GM12878 (cell line): ENCODE measurements around the gene CYB5R2. TPM values are rescaled to one million over a fixed set of nuclear protein-coding genes. Genes with fewer than 3 reads are reported as not detected.

Experiments used
- ATAC-seq: fragments of 200-7000 bp; cut with Tn5 transposase; 3 replicates; pipeline ENCODE4 v1.9.1; 2020; ENCODE audit warnings: mild to moderate bottlenecking, moderate library complexity
- BruUV-seq: library from RNA; stranded (reverse); fragments of 400-500 nt; replicated peaks from 2 replicates; lab custom pipeline; 2021; lab: Mats Ljungman, UMichigan
- CTCF ChIA-PET: fragments of 300-600 bp; sonication (Branson Sonifier 250); formaldehyde crosslinking; extraction: SDS; loops from one replicate; lab custom pipeline; 2021; ENCODE audit warnings: inconsistent platforms; lab: Yijun Ruan, JAX
- POLR2A ChIA-PET: fragments of 350-600 bp; formaldehyde crosslinking; extraction: SDS; loops from one replicate; lab custom pipeline; 2021; ENCODE audit warnings: inconsistent platforms; lab: Charles Lee
- RAD21 ChIA-PET: fragments of 300-600 bp; sonication (Branson Sonifier 250); formaldehyde crosslinking; loops from one replicate; lab custom pipeline; 2023; ENCODE audit warnings: antibody characterized with exemption; ENCODE audit not compliant: unreplicated experiment; lab: Charles Lee
- SMC1A ChIA-PET: fragments of 300-600 bp; sonication (Branson Sonifier 250); formaldehyde crosslinking; loops from one replicate; lab custom pipeline; 2023; ENCODE audit not compliant: unreplicated experiment, uncharacterized antibody; lab: Charles Lee
- DNase-seq: peaks from one replicate; pipeline ENCODE4 v3.0.0-alpha.2; 2011; ENCODE audit warnings: low read depth, low spot score
- FAIRE-seq: peaks from 3 replicates; lab custom pipeline; 2011; peaks lifted over from hg19 to GRCh38; lab: Jason Lieb, UNC
- H2AFZ ChIP-seq: 2 replicates; pipeline ENCODE4 v1.6.0; 2011; ENCODE audit warnings: low read depth, low read length, control low read depth; ENCODE audit not compliant: control insufficient read depth
- H3K27ac ChIP-seq: 2 replicates; pipeline ENCODE4 v1.5.1; 2011; ENCODE audit warnings: control low read depth; ENCODE audit not compliant: control insufficient read depth, insufficient read depth
- H3K27me3 ChIP-seq, 2 experiments: replicated peaks in 1 of 2; 2 replicates each; pipeline versions ENCODE4 v1.6.0 to v1.6.1; 2011; ENCODE audit warnings: low read length in 1 of 2; ENCODE audit not compliant: control insufficient read depth in 2 of 2, insufficient read depth in 2 of 2
- H3K36me3 ChIP-seq, 2 experiments: 2 replicates each; pipeline ENCODE4 v1.5.1; 2011; ENCODE audit warnings: low read length in 1 of 2; ENCODE audit not compliant: control insufficient read depth in 2 of 2, insufficient read depth in 2 of 2
- H3K4me1 ChIP-seq: 2 replicates; pipeline ENCODE4 v1.6.1; 2011; ENCODE audit warnings: mild to moderate bottlenecking, low read length, moderate library complexity, mixed read lengths; ENCODE audit not compliant: control insufficient read depth, insufficient read depth
- H3K4me2 ChIP-seq: 2 replicates; pipeline ENCODE4 v1.6.0; 2011; ENCODE audit warnings: control low read depth; ENCODE audit not compliant: control insufficient read depth, insufficient read depth
- H3K4me3 ChIP-seq: fragments of 200-600 bp; sonication (generic); 2 replicates; pipeline ENCODE4 v1.5.1; 2016
- H3K79me2 ChIP-seq: 2 replicates; pipeline ENCODE4 v1.6.0; 2011; ENCODE audit warnings: low read length; ENCODE audit not compliant: control insufficient read depth, insufficient read depth
- H3K9ac ChIP-seq: 2 replicates; pipeline ENCODE4 v1.8.0; 2011; ENCODE audit warnings: low read length, control low read depth, mixed read lengths; ENCODE audit not compliant: control insufficient read depth, insufficient read depth
- H3K9me3 ChIP-seq: replicated peaks from 3 replicates; pipeline ENCODE4 v1.5.1; 2011; ENCODE audit warnings: mild to moderate bottlenecking, low read length; ENCODE audit not compliant: control insufficient read depth, insufficient read depth
- H4K20me1 ChIP-seq: 2 replicates; pipeline ENCODE4 v1.6.0; 2011; ENCODE audit not compliant: control insufficient read depth, insufficient read depth
- BACH1 ChIP-seq: fragments of 450-650 bp; IDR thresholded peaks from 2 replicates; pipeline ENCODE4 v1.6.1; 2017; ENCODE audit warnings: mild to moderate bottlenecking, borderline replicate concordance
- CBX3 ChIP-seq: fragments of 200-600 bp; sonication (generic); IDR thresholded peaks from 2 replicates; pipeline ENCODE4 v1.6.1; 2016; ENCODE audit warnings: low read depth, borderline replicate concordance
- HDAC6 ChIP-seq: fragments of 200-600 bp; sonication (generic); IDR thresholded peaks from one replicate; pipeline ENCODE4 v1.8.0; 2017; ENCODE audit warnings: antibody characterized with exemption; ENCODE audit not compliant: unreplicated experiment
- HDGF ChIP-seq: fragments of 450-650 bp; IDR thresholded peaks from 2 replicates; pipeline ENCODE4 v1.6.1; 2016; ENCODE audit warnings: antibody characterized with exemption
- KAT2A ChIP-seq: conservative IDR thresholded peaks from 2 replicates; pipeline ENCODE4 v1.6.1; 2011; ENCODE audit warnings: low read depth, low read length; ENCODE audit not compliant: control insufficient read depth
- NR2C1 ChIP-seq: fragments of 450-650 bp; IDR thresholded peaks from 2 replicates; pipeline ENCODE4 v1.6.1; 2017; ENCODE audit warnings: antibody characterized with exemption, mild to moderate bottlenecking, moderate library complexity
- SIX5 ChIP-seq: IDR thresholded peaks from 2 replicates; pipeline ENCODE4 v1.6.1; 2011; ENCODE audit warnings: mild to moderate bottlenecking, low read depth, low read length, moderate library complexity; ENCODE audit not compliant: severe bottlenecking
- TAF1 ChIP-seq: IDR thresholded peaks from 2 replicates; pipeline ENCODE4 v1.6.1; 2011; ENCODE audit warnings: mild to moderate bottlenecking, low read depth, low read length, borderline replicate concordance
- WGBS: methylation state at CpG from one replicate; pipeline ENCODE4 v1.1.6; 2016; ENCODE audit warnings: low lambda C conversion rate; ENCODE audit not compliant: insufficient replicate concordance, insufficient coverage; ENCODE audit errors: missing lambda C conversion rate; 5-methylcytosine and 5-hydroxymethylcytosine counted together
- in situ Hi-C: fragments of 300-500 bp; cut with MboI; formaldehyde crosslinking; loops from 9 replicates; pipeline ENCODE4 v1.14.3; 2018; ENCODE audit warnings: mixed read lengths
- intact Hi-C: fragments of 100-400 bp; cut with micrococcal nuclease; formaldehyde crosslinking; loops from one replicate; pipeline ENCODE4 v1.14.2; 2022; ENCODE audit not compliant: unreplicated experiment
- polyA plus RNA-seq, 11 experiments: library from polyadenylated mRNA; depleted of rRNA in 4 of 11; unstranded in 6 of 11; stranded (reverse) in 5 of 11; fragments of >200 nt; fragmentation: Nextera tagmentation in 4 of 11; fragmentation: Illumina TruSeq in 1 of 11; extraction: Ambion mirVana in 4 of 11; extraction: Trizol in 1 of 11; gene quantifications; 1 replicate in 1 of 11; 2 replicates in 10 of 11; pipeline versions ENCODE4 v1.2.1 to v1.2.3, GENCODE V29; 2011 to 2016; ENCODE audit warnings: inconsistent platforms in 2 of 11, missing spikeins in 2 of 11, low read depth in 1 of 11
- total RNA-seq, 4 experiments: library from RNA; depleted of rRNA in 3 of 4; stranded (reverse); fragments of >200 nt in 3 of 4; fragmentation: Illumina TruSeq in 1 of 4; extraction: Trizol in 1 of 4; gene quantifications; 2 replicates each; pipeline versions ENCODE4 v1.2.1 to v1.2.3, GENCODE V29; 2013 to 2021
- TF ChIP-seq, protein P1 (sequence below): IDR thresholded peaks from 2 replicates; pipeline ENCODE4 v1.6.1; 2012; ENCODE audit warnings: mild to moderate bottlenecking, low read depth, low read length
- TF ChIP-seq, protein P2 (sequence below), 3 experiments: IDR thresholded peaks in 2 of 3; conservative IDR thresholded peaks in 1 of 3; 2 replicates each; pipeline ENCODE4 v1.5.1; 2011; ENCODE audit warnings: low read depth in 3 of 3, low read length in 3 of 3, mild to moderate bottlenecking in 3 of 3, control low read depth in 2 of 3, moderate library complexity in 2 of 3, inconsistent platforms in 1 of 3, mixed read lengths in 1 of 3; ENCODE audit not compliant: control insufficient read depth in 2 of 3, insufficient read depth in 1 of 3; ENCODE audit errors: extremely low read depth in 1 of 3
- TF ChIP-seq, protein P3 (sequence below): fragments of 450-650 bp; IDR thresholded peaks from 2 replicates; pipeline ENCODE4 v1.6.1; 2018; ENCODE audit warnings: borderline replicate concordance, mild to moderate bottlenecking; ENCODE audit not compliant: partially characterized antibody

Gene CYB5R2
- total and polyA plus RNA-seq, 10 of the 15 experiments (the other 5 are each of a cell fraction or from before 2014, with no cell fraction given) = 21.0 to 111 (median 70.4) TPM

DNA sequence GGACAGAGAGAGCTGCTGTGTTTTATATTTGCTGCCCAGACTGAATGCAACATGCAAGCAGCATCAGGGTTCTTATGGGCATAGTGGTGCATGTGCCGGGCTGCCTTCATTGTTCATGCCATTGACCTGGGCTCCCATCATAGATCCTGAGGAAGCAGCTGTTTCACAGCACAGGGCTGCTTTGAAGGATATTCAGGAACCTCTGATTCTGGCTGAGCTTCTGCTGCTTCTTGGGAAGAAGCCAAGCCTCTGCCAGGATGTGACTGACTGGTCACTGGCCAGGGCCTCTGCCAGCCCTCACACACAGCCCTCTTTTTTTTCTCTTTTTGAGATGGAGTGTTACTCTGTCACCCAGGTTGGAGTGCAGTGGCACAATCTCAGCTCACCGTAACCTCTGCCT is 43.3 kb downstream of the CYB5R2 start:
- no peak for FAIRE-seq
- Histone ChIP-seq H3K4me1 (no peaks in the 10 kb centered on the region), H2AFZ (no peak overlapping the region), H3K4me3 (no peak overlapping the region), H3K79me2 (no peaks in the 10 kb centered on the region), H3K27ac (no peak overlapping the region), H3K4me2 (no peak overlapping the region), H3K9ac (no peak overlapping the region), H3K36me3 (peaks cover 12 to 42% of the 10 kb centered on the region in 2 experiments), H3K9me3 (no peaks in the 10 kb centered on the region), H4K20me1 (no peaks in the 10 kb centered on the region; the same call in 1 of the 2 replicates), H3K27me3 (no peaks in the 10 kb centered on the region)
- no peak for DNase-seq
- POLR2A ChIA-PET = no interaction called here
- RAD21 ChIA-PET = no interaction called here
- CTCF ChIA-PET = interaction anchor here (1.2 to 1.8 kb wide), 2 partner anchors 9 to 13 kb away, joined by 4 read pairs; no protein-coding TSS in a partner anchor
- TF ChIP-seq NR2C1 (no peak), HDGF (no peak), CBX3 (no peak), KAT2A (no peak), BACH1 (no peak), TAF1 (no peak), SIX5 (no peak), HDAC6 (no peak)
- TF ChIP-seq, protein P1, sequence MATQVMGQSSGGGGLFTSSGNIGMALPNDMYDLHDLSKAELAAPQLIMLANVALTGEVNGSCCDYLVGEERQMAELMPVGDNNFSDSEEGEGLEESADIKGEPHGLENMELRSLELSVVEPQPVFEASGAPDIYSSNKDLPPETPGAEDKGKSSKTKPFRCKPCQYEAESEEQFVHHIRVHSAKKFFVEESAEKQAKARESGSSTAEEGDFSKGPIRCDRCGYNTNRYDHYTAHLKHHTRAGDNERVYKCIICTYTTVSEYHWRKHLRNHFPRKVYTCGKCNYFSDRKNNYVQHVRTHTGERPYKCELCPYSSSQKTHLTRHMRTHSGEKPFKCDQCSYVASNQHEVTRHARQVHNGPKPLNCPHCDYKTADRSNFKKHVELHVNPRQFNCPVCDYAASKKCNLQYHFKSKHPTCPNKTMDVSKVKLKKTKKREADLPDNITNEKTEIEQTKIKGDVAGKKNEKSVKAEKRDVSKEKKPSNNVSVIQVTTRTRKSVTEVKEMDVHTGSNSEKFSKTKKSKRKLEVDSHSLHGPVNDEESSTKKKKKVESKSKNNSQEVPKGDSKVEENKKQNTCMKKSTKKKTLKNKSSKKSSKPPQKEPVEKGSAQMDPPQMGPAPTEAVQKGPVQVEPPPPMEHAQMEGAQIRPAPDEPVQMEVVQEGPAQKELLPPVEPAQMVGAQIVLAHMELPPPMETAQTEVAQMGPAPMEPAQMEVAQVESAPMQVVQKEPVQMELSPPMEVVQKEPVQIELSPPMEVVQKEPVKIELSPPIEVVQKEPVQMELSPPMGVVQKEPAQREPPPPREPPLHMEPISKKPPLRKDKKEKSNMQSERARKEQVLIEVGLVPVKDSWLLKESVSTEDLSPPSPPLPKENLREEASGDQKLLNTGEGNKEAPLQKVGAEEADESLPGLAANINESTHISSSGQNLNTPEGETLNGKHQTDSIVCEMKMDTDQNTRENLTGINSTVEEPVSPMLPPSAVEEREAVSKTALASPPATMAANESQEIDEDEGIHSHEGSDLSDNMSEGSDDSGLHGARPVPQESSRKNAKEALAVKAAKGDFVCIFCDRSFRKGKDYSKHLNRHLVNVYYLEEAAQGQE = no peak
- TF ChIP-seq, protein P2, sequence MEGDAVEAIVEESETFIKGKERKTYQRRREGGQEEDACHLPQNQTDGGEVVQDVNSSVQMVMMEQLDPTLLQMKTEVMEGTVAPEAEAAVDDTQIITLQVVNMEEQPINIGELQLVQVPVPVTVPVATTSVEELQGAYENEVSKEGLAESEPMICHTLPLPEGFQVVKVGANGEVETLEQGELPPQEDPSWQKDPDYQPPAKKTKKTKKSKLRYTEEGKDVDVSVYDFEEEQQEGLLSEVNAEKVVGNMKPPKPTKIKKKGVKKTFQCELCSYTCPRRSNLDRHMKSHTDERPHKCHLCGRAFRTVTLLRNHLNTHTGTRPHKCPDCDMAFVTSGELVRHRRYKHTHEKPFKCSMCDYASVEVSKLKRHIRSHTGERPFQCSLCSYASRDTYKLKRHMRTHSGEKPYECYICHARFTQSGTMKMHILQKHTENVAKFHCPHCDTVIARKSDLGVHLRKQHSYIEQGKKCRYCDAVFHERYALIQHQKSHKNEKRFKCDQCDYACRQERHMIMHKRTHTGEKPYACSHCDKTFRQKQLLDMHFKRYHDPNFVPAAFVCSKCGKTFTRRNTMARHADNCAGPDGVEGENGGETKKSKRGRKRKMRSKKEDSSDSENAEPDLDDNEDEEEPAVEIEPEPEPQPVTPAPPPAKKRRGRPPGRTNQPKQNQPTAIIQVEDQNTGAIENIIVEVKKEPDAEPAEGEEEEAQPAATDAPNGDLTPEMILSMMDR (IDR thresholded peaks at IDR 0.05 in 2 of 3, conservative IDR thresholded peaks at IDR 0.05 in 1 of 3; ENCODE audit: control insufficient read depth in 2 of 3, extremely low read depth in 1 of 3, insufficient read depth in 1 of 3, low read depth in 3 of 3, low read length in 3 of 3) = no peak
- TF ChIP-seq, protein P3, sequence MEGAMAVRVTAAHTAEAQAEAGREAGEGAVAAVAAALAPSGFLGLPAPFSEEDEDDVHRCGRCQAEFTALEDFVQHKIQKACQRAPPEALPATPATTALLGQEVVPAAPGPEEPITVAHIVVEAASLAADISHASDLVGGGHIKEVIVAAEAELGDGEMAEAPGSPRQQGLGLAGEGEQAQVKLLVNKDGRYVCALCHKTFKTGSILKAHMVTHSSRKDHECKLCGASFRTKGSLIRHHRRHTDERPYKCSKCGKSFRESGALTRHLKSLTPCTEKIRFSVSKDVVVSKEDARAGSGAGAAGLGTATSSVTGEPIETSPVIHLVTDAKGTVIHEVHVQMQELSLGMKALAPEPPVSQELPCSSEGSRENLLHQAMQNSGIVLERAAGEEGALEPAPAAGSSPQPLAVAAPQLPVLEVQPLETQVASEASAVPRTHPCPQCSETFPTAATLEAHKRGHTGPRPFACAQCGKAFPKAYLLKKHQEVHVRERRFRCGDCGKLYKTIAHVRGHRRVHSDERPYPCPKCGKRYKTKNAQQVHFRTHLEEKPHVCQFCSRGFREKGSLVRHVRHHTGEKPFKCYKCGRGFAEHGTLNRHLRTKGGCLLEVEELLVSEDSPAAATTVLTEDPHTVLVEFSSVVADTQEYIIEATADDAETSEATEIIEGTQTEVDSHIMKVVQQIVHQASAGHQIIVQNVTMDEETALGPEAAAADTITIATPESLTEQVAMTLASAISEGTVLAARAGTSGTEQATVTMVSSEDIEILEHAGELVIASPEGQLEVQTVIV = no peak
- WGBS = 100% methylated on average over 2 of the region's 2 CpGs
- BruUV-seq = no TSS peak
- in situ Hi-C loops = no loop called here
- no peak for ATAC-seq
- intact Hi-C loops = no loop called here
- SMC1A ChIA-PET = no interaction called here
